NCI-H1436 (cell line): ENCODE measurements around the gene DENR.

Experiments used
- DNase-seq: peaks from one replicate; lab custom pipeline; 2025; lab: John Stamatoyannopoulos, UW

DENR gene

GRCh38 chr12:122820138-122820537 is 67.5 kb downstream of the DENR start:
- no peak for DNase-seq
